H9 (cell line): ENCODE measurements around the gene KRT85. TPM values are rescaled to one million over a fixed set of nuclear protein-coding genes. Genes with fewer than 3 reads are reported as not detected.
A peak's percentile ranks its signal among the peaks of the same experiment; 100 is the strongest.

Experiments used
- DNase-seq: peaks from one replicate; pipeline ENCODE4 v3.0.0-alpha.2; 2017
- H2AFZ ChIP-seq: one replicate; pipeline ENCODE4 v1.6.1; 2013; ENCODE audit warnings: mild to moderate bottlenecking, low read length, control low read depth, moderate library complexity
- H2AK5ac ChIP-seq: 2 replicates; pipeline ENCODE4 v1.6.1; 2013; ENCODE audit warnings: low read length, control low read depth, mixed read lengths; ENCODE audit not compliant: insufficient read length
- H2BK120ac ChIP-seq: one replicate; pipeline ENCODE4 v1.6.1; 2013; ENCODE audit warnings: low read depth, mild to moderate bottlenecking, low read length, control low read depth, inconsistent platforms; ENCODE audit not compliant: poor library complexity, severe bottlenecking
- H2BK12ac ChIP-seq: 2 replicates; pipeline ENCODE4 v1.6.1; 2013; ENCODE audit warnings: low read length, control low read depth, mixed read lengths, low read depth; ENCODE audit not compliant: insufficient read length
- H2BK15ac ChIP-seq: 2 replicates; pipeline ENCODE4 v1.6.1; 2013; ENCODE audit warnings: low read depth, low read length, control low read depth
- H2BK20ac ChIP-seq: one replicate; pipeline ENCODE4 v1.6.1; 2013; ENCODE audit warnings: low read depth, mild to moderate bottlenecking, low read length, control low read depth, inconsistent platforms; ENCODE audit not compliant: poor library complexity, severe bottlenecking
- H2BK5ac ChIP-seq: 2 replicates; pipeline ENCODE4 v1.6.1; 2013; ENCODE audit warnings: low read length, control low read depth, mixed read lengths; ENCODE audit not compliant: insufficient read length
- H3K14ac ChIP-seq: 2 replicates; pipeline ENCODE4 v1.6.1; 2013; ENCODE audit warnings: low read length, control low read depth; ENCODE audit not compliant: insufficient read depth
- H3K18ac ChIP-seq: 2 replicates; pipeline ENCODE4 v1.6.1; 2013; ENCODE audit warnings: low read depth, mild to moderate bottlenecking, mixed read lengths, low read length, control low read depth; ENCODE audit not compliant: insufficient read length
- H3K23ac ChIP-seq: 2 replicates; pipeline ENCODE4 v1.6.1; 2013; ENCODE audit warnings: low read length, control low read depth, mixed read lengths, low read depth; ENCODE audit not compliant: insufficient read length
- H3K23me2 ChIP-seq: 2 replicates; pipeline ENCODE4 v1.6.1; 2013; ENCODE audit warnings: low read depth, mild to moderate bottlenecking, mixed read lengths, low read length, control low read depth; ENCODE audit not compliant: insufficient read length, poor library complexity, severe bottlenecking
- H3K27ac ChIP-seq: 2 replicates; pipeline ENCODE4 v1.5.1; 2013; ENCODE audit warnings: low read length, control low read depth, mixed read lengths, low read depth; ENCODE audit not compliant: insufficient read length
- H3K27me3 ChIP-seq: 2 replicates; pipeline ENCODE4 v1.6.1; 2013; ENCODE audit warnings: low read length, control low read depth, inconsistent platforms; ENCODE audit not compliant: insufficient read depth
- H3K4ac ChIP-seq: 2 replicates; pipeline ENCODE4 v1.6.1; 2013; ENCODE audit warnings: low read depth, mild to moderate bottlenecking, control low read depth, inconsistent platforms, low read length, moderate library complexity
- H3K4me1 ChIP-seq: 2 replicates; pipeline ENCODE4 v1.6.1; 2013; ENCODE audit warnings: low read length, control low read depth, inconsistent platforms; ENCODE audit not compliant: insufficient read depth
- H3K4me2 ChIP-seq: 2 replicates; pipeline ENCODE4 v1.6.1; 2013; ENCODE audit warnings: low read length, control low read depth, mixed read lengths; ENCODE audit not compliant: insufficient read length, insufficient read depth
- H3K56ac ChIP-seq: 2 replicates; pipeline ENCODE4 v1.6.1; 2013; ENCODE audit warnings: low read depth, mild to moderate bottlenecking, mixed read lengths, low read length, control low read depth; ENCODE audit not compliant: insufficient read length
- H3K79me1 ChIP-seq: 2 replicates; pipeline ENCODE4 v1.6.1; 2013; ENCODE audit warnings: low read depth, mild to moderate bottlenecking, moderate library complexity, low read length, control low read depth, inconsistent platforms; ENCODE audit not compliant: insufficient read depth, poor library complexity, severe bottlenecking
- H3K79me2 ChIP-seq: 2 replicates; pipeline ENCODE4 v1.6.1; 2013; ENCODE audit warnings: low read length, control low read depth, inconsistent platforms; ENCODE audit not compliant: insufficient read depth
- H3K9ac ChIP-seq: 2 replicates; pipeline ENCODE4 v1.6.1; 2013; ENCODE audit warnings: low read length, control low read depth, mixed read lengths; ENCODE audit not compliant: insufficient read length; ENCODE audit errors: extremely low read depth
- H3K9me3 ChIP-seq: one replicate; pipeline ENCODE4 v1.6.1; 2013; ENCODE audit warnings: low read depth, low read length, inconsistent platforms; ENCODE audit not compliant: control insufficient read depth
- H3T11ph ChIP-seq: one replicate; pipeline ENCODE4 v1.6.1; 2013; ENCODE audit warnings: mild to moderate bottlenecking, low read length, control low read depth, inconsistent platforms
- H4K20me1 ChIP-seq: one replicate; pipeline ENCODE4 v1.6.1; 2013; ENCODE audit not compliant: control insufficient read depth, insufficient read length, insufficient read depth
- H4K5ac ChIP-seq: 2 replicates; pipeline ENCODE4 v1.6.1; 2013; ENCODE audit warnings: low read depth, mild to moderate bottlenecking, mixed read lengths, low read length, control low read depth; ENCODE audit not compliant: insufficient read length
- H4K8ac ChIP-seq: replicated peaks from 2 replicates; pipeline ENCODE4 v1.6.1; 2013; ENCODE audit warnings: low read length, control low read depth, mixed read lengths, low read depth; ENCODE audit not compliant: insufficient read length
- H4K91ac ChIP-seq: 2 replicates; pipeline ENCODE4 v1.6.1; 2013; ENCODE audit warnings: low read depth, mild to moderate bottlenecking, moderate library complexity, mixed read lengths, low read length, control low read depth; ENCODE audit not compliant: insufficient read length
- H3K27ac Mint-ChIP-seq, 3 experiments: 2 replicates in 2 of 3; 3 replicates in 1 of 3; pipeline ENCODE4 v1.8.0; 2020 to 2021; ENCODE audit warnings: mixed read lengths in 3 of 3, mild to moderate bottlenecking in 1 of 3, moderate library complexity in 1 of 3
- H3K27me3 Mint-ChIP-seq: 2 replicates; pipeline ENCODE4 v1.8.0; 2021; ENCODE audit warnings: low read depth, mild to moderate bottlenecking, moderate library complexity, mixed read lengths
- H3K36me3 Mint-ChIP-seq, 3 experiments: 2 replicates in 2 of 3; 3 replicates in 1 of 3; pipeline ENCODE4 v1.8.0; 2020 to 2021; ENCODE audit warnings: low read depth in 3 of 3, mixed read lengths in 3 of 3; ENCODE audit not compliant: insufficient read depth in 1 of 3
- H3K4me1 Mint-ChIP-seq, 2 experiments: 2 replicates each; pipeline ENCODE4 v1.8.0; 2020; ENCODE audit warnings: mixed read lengths in 2 of 2
- H3K4me3 Mint-ChIP-seq, 2 experiments: 2 replicates in 1 of 2; 3 replicates in 1 of 2; pipeline ENCODE4 v1.8.0; 2020 to 2021; ENCODE audit warnings: mild to moderate bottlenecking in 2 of 2, mixed read lengths in 2 of 2, moderate library complexity in 1 of 2
- H3K9me3 Mint-ChIP-seq, 2 experiments: 2 replicates in 1 of 2; 3 replicates in 1 of 2; pipeline ENCODE4 v1.8.0; 2020; ENCODE audit warnings: mild to moderate bottlenecking in 2 of 2, mixed read lengths in 2 of 2, moderate library complexity in 1 of 2
- WGBS: extraction: QIAGEN DNeasy Blood & Tissue Kit; methylation state at CpG from one replicate; pipeline ENCODE4 v1.1.7; 2013; ENCODE audit warnings: missing lambda C conversion rate, low lambda C conversion rate, mixed read lengths; ENCODE audit not compliant: insufficient read length; ENCODE audit errors: extremely low coverage; 5-methylcytosine and 5-hydroxymethylcytosine counted together
- total RNA-seq: library from RNA; stranded (reverse); gene quantifications from 2 replicates; pipeline ENCODE4 v1.2.1, GENCODE V29; 2021
- TF ChIP-seq, protein P1 (sequence below): fragments of 200-600 bp; sonication (generic); conservative IDR thresholded peaks from 3 replicates; pipeline ENCODE4 v1.8.0; 2021; ENCODE audit warnings: antibody characterized with exemption, mild to moderate bottlenecking

KRT85 gene
- total RNA-seq, 1 experiment from 2014 or later: not detected

DNA sequence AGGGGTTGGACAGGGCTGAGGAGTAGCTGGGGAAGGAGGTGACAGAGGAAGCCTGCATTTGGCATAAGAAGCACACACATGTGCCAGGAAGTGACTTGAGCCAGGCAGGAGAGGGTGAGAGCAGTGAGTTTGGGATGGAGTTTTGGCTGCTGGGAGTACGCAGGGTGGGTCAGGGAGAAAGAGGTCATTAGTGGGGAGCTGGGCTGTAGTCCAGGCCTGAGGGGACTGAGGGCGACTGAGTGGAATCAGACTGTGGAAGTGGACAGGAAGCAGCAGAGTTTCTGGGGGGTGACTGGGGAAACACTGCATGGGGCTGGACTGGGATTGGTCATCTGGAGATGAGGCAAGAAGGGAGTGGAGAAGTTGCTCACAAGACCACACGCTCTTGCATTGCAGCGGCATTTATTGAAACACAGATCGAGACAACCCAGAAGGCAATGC is 7.6 kb downstream of the KRT85 start:
- Histone ChIP-seq H3T11ph (no peak overlapping the region), H2AK5ac (no peak overlapping the region), H4K8ac (no peak overlapping the region), H2BK15ac (no peak overlapping the region), H3K27ac (no peak overlapping the region), H3K4me1 (no peaks in the 10 kb centered on the region), H2BK120ac (no peak overlapping the region), H2BK5ac (no peak overlapping the region), H4K20me1 (no peaks in the 10 kb centered on the region), H3K79me2 (no peaks in the 10 kb centered on the region), H3K14ac (no peak overlapping the region), H3K23ac (no peak overlapping the region), H3K4ac (no peak overlapping the region), H3K56ac (no peak overlapping the region), H3K18ac (no peak overlapping the region), H3K4me2 (no peak overlapping the region), H4K5ac (no peak overlapping the region), H4K91ac (no peak overlapping the region), H2AFZ (no peak overlapping the region), H3K9ac (no peak overlapping the region), H3K79me1 (no peaks in the 10 kb centered on the region), H2BK20ac (no peak overlapping the region), H3K9me3 (no peaks in the 10 kb centered on the region), H2BK12ac (no peak overlapping the region), H3K23me2 (no peaks in the 10 kb centered on the region), H3K27me3 (no peaks in the 10 kb centered on the region)
- Mint-ChIP-seq H3K4me1 (peaks cover 6 to 12% of the 10 kb centered on the region in 2 experiments), H3K36me3 (no peaks in the 10 kb centered on the region), H3K27me3 (peaks cover 7% of the 10 kb centered on the region), H3K4me3 (no peak overlapping the region), H3K9me3 (no peaks in the 10 kb centered on the region; a peak in 1 of 5 replicates), H3K27ac (peak overlapping the region in 1 of 3 experiments; percentile 89; a peak in 5 of 7 replicates)
- no CpG with 5 or more reads among the region's 5 CpGs for WGBS
- TF ChIP-seq, protein P1, sequence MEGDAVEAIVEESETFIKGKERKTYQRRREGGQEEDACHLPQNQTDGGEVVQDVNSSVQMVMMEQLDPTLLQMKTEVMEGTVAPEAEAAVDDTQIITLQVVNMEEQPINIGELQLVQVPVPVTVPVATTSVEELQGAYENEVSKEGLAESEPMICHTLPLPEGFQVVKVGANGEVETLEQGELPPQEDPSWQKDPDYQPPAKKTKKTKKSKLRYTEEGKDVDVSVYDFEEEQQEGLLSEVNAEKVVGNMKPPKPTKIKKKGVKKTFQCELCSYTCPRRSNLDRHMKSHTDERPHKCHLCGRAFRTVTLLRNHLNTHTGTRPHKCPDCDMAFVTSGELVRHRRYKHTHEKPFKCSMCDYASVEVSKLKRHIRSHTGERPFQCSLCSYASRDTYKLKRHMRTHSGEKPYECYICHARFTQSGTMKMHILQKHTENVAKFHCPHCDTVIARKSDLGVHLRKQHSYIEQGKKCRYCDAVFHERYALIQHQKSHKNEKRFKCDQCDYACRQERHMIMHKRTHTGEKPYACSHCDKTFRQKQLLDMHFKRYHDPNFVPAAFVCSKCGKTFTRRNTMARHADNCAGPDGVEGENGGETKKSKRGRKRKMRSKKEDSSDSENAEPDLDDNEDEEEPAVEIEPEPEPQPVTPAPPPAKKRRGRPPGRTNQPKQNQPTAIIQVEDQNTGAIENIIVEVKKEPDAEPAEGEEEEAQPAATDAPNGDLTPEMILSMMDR: no peak
- DNase-seq: no peak
